HL-60 (cell line): ENCODE results near the gene LRRC49.

ENCODE experiments used
- DNase-seq, 2 experiments: peaks; one replicate each; pipeline ENCODE4 v3.0.0-alpha.2; 2010 to 2020; ENCODE audit warnings: low read depth in 1 of 2, low spot score in 1 of 2
- H3K27ac ChIP-seq: fragments of 250-450 bp; sonication (Bioruptor Pico); replicated peaks from 2 replicates; pipeline ENCODE4 v1.5.1; 2020; ENCODE audit warnings: mild to moderate bottlenecking, moderate library complexity
- H3K27me3 ChIP-seq: fragments of 250-450 bp; sonication (Bioruptor Pico); 2 replicates; pipeline ENCODE4 v1.5.1; 2021; ENCODE audit warnings: mild to moderate bottlenecking, moderate library complexity; ENCODE audit not compliant: insufficient read depth, poor library complexity, severe bottlenecking
- H3K4me3 ChIP-seq: replicated peaks from 2 replicates; pipeline ENCODE4 v1.5.1; 2011; ENCODE audit warnings: mild to moderate bottlenecking, control low read depth, low read length; ENCODE audit not compliant: insufficient read depth
- GABPA ChIP-seq: IDR thresholded peaks from 2 replicates; pipeline ENCODE4 v1.6.1; 2012; ENCODE audit warnings: low read depth
- POLR2AphosphoS5 ChIP-seq: IDR thresholded peaks from 2 replicates; pipeline ENCODE4 v1.6.1; 2012; ENCODE audit warnings: low read depth
- REST ChIP-seq: IDR thresholded peaks from 2 replicates; pipeline ENCODE4 v1.6.1; 2012; ENCODE audit warnings: low read depth; ENCODE audit not compliant: insufficient replicate concordance
- SPI1 ChIP-seq: IDR thresholded peaks from 2 replicates; pipeline ENCODE4 v1.6.1; 2012; ENCODE audit warnings: low read depth, mild to moderate bottlenecking, borderline replicate concordance
- TF ChIP-seq, protein P1 (sequence below): IDR thresholded peaks from one replicate; pipeline ENCODE4 v1.5.1; 2011; ENCODE audit warnings: low read length, control low read depth, inconsistent platforms; ENCODE audit not compliant: insufficient read depth

LRRC49 gene

DNA sequence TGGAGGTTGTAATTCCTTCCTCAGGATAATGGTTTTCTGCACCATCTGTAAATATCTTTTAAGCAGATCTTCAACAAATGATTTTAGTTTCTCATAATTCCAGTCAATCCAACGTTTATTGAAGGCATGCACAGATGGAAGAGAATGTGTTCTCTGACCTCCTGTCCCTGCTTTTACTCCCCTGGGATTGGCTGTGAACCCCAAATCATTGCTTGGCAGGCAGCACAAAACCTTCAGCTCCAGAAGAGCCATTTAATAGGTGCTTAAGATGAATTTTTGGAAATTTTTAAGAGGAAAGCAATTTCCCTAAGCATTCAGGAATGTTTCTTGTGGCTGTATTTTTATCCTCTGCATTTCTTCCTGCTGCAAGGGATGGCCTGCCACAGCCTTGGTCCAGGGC is 197.2 kb downstream of the LRRC49 start:
- H3K4me3 ChIP-seq: no peak overlapping the region
- H3K27ac ChIP-seq: no peak overlapping the region
- no peak for TF ChIP-seq REST
- no peak for TF ChIP-seq POLR2AphosphoS5
- no peak for TF ChIP-seq SPI1
- no peak for TF ChIP-seq GABPA
- TF ChIP-seq, protein P1, sequence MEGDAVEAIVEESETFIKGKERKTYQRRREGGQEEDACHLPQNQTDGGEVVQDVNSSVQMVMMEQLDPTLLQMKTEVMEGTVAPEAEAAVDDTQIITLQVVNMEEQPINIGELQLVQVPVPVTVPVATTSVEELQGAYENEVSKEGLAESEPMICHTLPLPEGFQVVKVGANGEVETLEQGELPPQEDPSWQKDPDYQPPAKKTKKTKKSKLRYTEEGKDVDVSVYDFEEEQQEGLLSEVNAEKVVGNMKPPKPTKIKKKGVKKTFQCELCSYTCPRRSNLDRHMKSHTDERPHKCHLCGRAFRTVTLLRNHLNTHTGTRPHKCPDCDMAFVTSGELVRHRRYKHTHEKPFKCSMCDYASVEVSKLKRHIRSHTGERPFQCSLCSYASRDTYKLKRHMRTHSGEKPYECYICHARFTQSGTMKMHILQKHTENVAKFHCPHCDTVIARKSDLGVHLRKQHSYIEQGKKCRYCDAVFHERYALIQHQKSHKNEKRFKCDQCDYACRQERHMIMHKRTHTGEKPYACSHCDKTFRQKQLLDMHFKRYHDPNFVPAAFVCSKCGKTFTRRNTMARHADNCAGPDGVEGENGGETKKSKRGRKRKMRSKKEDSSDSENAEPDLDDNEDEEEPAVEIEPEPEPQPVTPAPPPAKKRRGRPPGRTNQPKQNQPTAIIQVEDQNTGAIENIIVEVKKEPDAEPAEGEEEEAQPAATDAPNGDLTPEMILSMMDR: no peak
- DNase-seq: no peak
- no peaks in the 10 kb centered on the region for H3K27me3 ChIP-seq

GRCh38 chr15:71091601-71092000 is 199.0 kb downstream of the LRRC49 start:
- DNase-seq: no peak
- TF ChIP-seq SPI1 (no peak), POLR2AphosphoS5 (no peak), REST (no peak), GABPA (no peak)
- TF ChIP-seq, protein P1: no peak
- Histone ChIP-seq H3K27ac (no peak overlapping the region), H3K27me3 (no peaks in the 10 kb centered on the region), H3K4me3 (no peak overlapping the region)

- H3K27ac ChIP-seq: no peak overlapping the region
- no peak overlapping the region for H3K4me3 ChIP-seq
- DNase-seq: no peak
- TF ChIP-seq SPI1 (no peak), POLR2AphosphoS5 (no peak), REST (no peak), GABPA (no peak)
- TF ChIP-seq, protein P1: no peak
- no peaks in the 10 kb centered on the region for H3K27me3 ChIP-seq
Measured at GRCh38 chr15:71092056-71092600, 199.5 kb downstream of the LRRC49 start.
